HG03196 (cell line): Measurements from ENCODE around the gene LMO1.

ENCODE experiments used
- ATAC-seq: cut with Tn5 transposase; IDR thresholded peaks from one replicate; pipeline ENCODE4 v1.9.1; 2021; ENCODE audit not compliant: unreplicated experiment

LMO1 gene

DNA sequence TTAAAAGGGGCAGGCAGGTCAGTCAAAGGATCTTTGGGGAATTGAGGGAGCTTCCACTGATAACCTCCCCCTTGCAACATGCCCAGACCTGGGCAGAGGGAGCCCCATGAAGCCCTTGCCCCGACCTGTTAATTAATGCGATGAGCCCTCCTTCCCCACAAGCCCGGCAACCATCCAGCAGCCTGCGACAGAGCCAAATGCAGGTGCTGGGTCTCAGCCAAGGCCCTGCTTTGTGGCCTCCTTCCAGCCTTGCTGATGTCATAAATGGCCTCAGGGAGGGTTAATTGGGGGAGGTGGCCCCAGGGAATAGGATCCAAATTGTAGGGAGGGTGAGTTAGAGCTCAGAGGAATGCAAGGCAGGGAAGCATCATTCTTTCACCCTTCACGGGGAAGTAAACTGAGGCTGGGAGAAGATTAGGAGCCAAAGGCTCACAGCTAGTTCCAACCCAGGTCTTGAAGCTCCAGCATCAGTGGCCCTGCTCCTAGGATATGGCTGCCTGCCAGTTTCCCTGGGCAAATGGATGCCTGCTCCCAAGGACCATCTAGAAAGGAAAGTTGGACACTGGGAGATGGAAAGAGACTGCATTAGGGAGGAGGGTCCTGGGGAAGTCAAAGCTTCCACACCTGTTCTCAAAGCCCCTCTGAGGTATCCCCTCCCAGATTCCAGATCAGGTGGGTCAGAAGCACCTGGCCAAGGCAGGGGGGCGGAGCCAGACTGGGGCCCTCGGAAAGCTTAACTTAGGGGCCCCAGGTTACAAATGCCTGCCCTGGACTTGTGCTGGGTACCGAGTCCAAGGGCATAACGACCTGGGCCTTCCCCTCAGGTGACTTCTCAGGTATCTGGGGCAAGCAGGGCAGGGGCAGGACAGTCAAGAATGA, 34.1 kb downstream of the LMO1 start:
- no peak for ATAC-seq

DNA sequence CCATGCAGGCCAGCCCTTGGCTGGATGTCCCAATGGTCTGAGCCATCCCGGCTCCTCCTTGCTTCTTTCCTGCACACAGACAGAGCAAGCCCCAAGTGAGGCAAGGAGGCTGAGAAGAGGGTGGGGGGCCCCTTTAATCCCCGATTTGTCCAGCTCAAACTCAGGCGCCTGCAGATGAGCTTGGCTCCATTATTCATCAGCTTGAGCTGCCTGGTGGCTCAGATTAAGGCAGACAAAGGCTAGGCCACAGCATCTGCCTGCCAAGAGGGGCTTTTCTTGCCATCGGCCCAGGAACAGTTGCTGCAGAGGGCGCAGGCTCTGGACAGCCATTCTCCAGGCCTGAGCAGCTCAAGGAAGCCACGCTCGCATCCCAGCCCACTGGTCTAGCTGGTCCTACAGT, 35.4 kb downstream of the LMO1 start:
- ATAC-seq = no peak

DNA sequence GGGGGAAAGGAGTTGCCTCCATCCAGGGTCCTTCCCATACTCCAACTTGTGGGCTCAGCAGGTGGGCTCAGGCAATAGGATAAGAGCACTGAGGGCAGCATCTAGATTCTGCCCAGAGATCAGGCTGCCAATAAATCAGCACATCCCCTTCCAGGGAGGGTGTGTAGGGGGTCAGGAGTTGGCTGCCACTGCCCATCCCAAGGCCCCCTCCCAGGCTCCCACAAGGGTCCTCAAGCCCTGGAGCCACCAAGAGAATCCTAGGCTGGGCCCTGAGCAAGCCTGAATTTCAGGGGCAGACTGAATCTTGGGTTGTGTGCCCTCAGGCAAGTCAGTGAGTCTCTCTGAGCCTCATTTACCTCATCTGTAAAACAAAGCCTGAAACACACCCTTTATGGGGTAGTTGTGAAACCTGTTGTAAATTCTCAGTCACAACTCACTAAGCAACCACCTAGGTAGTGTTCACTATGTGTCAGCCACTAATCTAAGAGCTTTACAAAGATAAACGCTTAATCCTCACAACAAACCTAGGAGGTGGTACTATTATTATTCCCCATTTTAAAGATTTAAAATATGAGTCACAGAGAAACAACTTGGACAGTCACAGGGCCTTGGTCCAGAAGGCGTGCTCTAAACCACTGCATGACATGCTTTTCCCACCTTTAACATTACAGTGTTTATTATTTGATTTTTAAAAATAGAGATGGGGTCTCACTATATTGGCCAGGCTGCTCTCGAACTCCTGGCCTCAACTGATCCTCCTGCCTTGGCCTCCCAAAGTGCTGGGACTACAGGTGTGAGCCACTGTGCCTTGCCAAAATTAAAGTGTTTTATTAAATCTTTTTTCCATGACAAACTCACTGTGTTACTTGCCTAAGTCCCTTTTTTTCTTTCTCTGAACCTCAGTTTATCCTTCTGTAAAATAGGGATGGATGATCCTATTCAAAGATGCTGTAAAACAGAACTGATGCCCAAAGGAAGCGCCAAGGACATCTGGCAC, 36.2 kb downstream of the LMO1 start:
- ATAC-seq = no peak

DNA sequence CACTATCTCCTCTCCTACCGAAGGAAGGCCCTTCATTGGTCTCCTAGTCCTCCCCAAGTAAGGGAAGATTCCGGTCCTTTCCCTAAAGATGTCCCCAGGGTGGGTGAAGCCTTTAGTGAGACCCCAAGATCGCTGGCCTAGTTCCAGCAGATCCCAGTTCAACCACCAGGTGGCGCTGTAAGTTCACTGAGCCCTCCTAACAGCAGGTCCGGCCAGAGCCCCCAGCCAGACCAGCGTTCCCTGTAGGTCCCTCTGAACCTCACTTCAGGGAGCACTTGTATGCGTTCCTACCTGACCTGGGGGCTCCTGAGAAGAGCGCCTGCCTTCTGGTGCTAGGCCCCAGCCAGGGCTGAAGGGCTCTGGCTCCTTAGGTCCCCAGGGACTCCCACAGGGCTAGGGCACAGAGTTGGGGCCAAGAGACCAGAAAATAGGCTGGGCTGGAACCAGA, 38.1 kb downstream of the LMO1 start:
- ATAC-seq = no peak

GRCh38 chr11:8224711-8225110, 39.0 kb downstream of the LMO1 start:
- ATAC-seq = no peak

GRCh38 chr11:8224161-8224591, 39.5 kb downstream of the LMO1 start:
- ATAC-seq = no peak

DNA sequence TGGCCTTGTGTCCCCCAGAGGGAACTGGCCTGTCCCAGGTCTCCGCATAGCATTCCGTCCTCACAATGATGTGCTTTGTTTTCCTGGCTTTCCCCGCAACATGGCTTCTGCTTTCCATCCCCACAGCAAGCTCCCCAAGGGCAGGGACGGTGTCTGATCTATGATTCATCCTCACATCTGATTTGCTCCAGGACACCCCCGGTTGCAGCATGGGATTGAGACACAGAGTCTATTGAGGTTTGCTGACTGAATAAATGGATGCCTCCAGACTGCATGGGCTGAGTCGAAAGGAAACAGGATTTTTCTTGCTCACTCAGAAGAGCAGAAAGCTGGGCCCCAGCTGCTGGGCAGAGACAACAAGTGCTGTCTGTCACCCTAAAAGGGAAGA, 40.2 kb downstream of the LMO1 start:
- ATAC-seq = no peak

DNA sequence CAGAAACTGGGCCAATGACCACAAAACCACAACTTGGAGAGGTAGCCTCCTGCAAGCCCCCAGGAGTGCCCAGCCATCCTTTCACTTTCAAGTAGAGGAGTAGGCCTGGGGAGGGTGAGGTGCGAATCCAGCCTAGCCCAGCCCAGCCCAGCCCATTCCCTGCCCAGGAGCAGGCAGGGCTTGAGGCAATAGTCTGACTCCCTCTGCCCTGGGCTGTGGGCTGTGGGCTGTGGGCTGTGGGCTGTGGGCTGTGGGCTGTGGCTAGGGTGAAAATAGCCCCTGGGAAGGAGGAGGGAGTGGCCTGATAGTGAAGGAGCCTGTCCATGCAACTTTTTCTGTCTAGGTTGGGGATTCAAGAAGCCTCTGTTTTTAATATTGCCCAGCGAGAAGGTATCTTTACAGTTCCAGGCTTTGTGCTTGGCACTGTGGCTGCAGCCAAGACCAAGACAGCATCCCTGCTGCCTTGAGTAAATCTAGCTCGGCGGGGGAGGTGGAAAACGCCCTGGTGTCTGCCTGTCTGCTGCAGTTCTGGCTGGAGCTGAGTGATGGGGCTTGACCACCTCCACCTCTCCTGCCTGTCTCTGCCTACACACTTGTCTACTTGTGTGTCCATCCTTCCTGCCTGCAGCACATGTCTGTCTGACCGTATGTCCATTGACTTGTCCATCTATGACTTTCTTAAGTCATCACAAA, 40.7 kb downstream of the LMO1 start:
- ATAC-seq = no peak

GRCh38 chr11:8221917-8222495, 41.7 kb downstream of the LMO1 start:
- ATAC-seq = no peak

- no peak for ATAC-seq
Observed at GRCh38 chr11:8221046-8221723, 42.5 kb downstream of the LMO1 start.

DNA sequence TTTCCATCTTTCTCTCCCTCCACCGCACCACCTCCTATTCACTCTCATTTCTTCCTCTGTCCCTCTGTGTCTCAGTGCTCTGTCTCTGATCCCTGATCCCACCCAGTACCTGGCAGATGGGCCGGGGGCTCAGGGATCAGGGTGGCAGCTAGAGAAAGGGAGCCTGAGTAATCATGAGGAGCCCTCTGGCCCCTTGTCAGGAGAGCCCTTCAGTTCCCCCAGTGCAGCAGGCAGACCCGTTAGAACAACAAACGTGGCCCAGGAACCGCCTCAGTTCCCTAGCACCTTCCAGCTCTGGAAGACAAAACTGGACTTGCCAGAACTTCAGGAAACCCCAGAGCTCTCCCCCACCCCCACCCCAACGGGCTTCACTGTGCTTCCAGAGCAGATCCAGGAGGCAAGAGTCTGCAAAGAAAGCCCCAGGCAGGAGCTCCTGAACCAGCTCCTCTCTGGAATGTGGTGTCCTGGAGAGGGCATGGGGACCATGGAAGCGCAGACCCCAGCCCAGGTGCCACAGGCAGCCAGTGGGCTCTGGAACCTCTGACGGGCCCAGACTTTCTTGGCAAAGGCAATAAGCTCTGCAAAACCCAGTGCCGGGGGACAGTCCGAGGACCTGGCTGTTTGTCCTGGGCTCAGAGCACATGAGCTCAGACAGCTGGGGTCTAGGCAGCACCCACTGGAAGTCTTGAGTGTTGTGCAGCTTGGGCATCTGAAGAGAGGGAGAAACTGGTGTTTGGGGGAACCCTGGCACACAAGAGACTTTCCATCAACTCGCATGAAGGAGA, 43.2 kb downstream of the LMO1 start:
- no peak for ATAC-seq

DNA sequence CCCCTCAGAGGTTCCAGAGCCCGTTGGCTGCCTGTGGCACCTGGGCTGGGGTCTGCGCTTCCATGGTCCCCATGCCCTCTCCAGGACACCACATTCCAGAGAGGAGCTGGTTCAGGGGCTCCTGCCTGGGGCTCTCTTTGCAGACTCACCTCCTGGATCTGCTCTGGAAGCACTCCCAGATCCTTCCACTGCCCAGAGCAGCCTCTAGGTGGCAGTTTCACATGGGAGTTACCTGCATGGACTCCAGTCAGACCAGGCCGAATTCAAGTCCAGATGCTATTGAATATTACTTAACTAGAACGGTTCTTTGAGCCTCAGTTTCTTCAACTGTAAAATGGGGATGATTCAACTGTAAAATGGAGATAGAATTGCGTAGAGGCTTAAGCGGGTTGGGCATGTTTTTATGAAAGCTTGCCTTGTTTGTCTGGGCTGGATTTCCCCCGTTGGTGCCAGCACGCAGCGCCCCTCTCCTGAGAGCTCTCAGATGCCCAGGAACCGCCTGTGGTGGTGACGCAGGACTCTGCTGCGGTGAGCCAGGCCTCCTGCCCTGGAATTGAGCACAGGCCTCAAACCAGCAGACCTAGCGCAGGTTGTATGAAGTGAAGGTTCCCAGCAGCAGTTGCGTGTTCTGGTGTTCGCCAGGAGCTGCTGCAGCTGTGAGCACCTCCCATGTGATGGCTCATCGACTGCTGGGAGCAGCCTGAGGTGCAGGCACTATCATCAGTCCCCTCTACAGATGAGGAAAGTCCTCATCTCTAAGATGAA, 44.2 kb downstream of the LMO1 start:
- ATAC-seq = no peak

DNA sequence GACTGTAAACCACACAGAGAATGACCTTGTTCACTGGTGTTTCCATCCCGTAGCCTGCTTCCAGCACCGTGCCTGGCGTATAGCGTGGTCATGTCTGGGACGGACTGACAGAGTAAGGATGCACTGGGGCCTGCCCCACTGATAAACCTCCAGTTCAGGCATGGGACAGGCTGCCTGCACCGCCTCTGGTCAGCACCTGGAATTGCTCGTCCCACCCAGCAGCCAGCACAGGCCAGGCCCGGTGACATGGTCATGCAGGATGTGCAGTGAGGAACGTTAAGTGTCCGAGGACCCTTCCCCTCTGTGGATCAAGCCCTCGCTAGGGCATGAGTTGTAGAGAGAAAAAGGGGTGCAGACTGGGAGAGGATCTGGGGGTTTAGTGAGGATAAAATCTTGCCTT, 44.8 kb downstream of the LMO1 start:
- no peak for ATAC-seq

- no peak for ATAC-seq
Observed at GRCh38 chr11:8218409-8218808, 45.3 kb downstream of the LMO1 start.

DNA sequence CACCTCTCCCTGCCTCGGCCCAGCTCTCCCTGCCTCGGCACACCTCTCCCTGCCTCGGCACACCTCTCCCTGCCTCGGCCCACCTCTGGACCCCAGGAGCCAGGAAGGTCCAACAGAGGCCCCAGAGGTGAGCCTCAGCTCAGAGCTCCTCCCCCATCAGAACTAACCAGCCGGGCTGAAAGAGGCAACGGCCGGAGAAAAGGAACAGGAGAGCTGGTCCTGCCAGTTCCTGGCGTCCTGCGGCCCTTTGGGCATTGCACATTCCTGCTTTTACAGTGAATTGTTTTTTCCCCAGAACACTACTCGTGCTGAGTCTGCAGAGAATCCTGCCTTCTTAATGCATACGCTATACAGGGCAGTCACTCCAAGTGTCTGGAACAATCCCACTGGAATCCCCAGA, 45.8 kb downstream of the LMO1 start:
- ATAC-seq = no peak

- ATAC-seq = no peak
Observed at GRCh38 chr11:8217136-8217535, 46.5 kb downstream of the LMO1 start.

DNA sequence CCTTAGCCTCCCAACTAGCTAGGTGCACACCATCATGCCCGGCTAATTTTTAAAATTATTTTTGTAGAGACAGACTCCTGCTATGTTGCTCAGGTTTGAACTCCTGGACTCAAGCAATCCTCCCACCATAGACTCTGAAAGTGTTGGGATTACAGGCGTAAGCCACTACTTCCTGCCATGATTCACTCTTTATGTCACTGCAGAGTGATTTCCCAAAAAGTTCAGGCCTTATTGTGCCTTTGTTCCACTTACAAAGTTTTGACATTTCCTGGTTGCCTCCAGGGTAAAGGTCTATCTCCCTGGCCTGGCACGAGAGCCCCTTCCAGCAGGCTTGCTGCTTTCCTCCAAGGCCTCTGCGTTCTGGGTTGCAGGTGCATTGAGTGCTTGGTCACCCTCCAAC, 50.3 kb downstream of the LMO1 start:
- ATAC-seq = no peak

DNA sequence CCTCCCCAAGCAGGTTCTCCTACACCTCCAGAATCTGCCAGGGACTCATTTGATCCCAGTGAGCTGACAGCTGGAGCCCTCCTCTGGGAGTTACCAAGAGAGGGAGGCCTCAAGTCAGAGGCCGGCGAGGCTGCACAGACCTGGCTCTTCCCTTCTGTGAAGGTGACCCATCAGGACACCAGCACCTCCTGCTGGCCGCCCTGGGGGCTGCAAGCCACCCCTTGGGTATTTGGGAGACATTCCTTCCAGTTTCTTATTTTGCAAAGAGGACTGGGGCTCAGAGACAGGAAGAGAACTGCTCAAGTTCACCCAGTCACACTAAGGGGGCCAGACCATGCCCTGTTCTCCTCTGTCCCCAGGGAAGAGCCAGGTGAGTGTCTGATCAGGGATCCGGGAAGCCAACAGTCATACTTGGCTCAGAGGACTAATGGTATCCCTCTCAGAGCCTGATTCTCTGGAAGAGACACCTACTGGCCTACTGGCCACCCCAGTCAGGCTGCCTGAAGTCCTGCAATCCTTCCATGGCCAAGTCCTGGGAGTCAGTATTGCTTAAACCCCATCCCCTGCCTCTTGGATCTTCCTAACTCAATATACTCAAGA, 54.4 kb downstream of the LMO1 start:
- ATAC-seq = no peak
